CD4-positive, alpha-beta T cell treated with Interleukin-21 for 1 hour (primary cell): ENCODE measurements around the gene MAML2.

Experiments
- DNase-seq: peaks from one replicate; pipeline ENCODE4 v3.0.0-alpha.2; 2020

Gene MAML2

GRCh38 chr11:96054870-96055705, 287.9 kb downstream of the MAML2 start:
- DNase-seq: peak; percentile 53

- DNase-seq: no peak
Measured at GRCh38 chr11:96052921-96053651, 289.9 kb downstream of the MAML2 start.

GRCh38 chr11:96051820-96052219, 291.2 kb downstream of the MAML2 start:
- no peak for DNase-seq

- DNase-seq: no peak
Measured at GRCh38 chr11:96050435-96051182, 292.4 kb downstream of the MAML2 start.

- DNase-seq: no peak
Measured at GRCh38 chr11:96049426-96049825, 293.6 kb downstream of the MAML2 start.

GRCh38 chr11:96045622-96046456, 297.2 kb downstream of the MAML2 start:
- DNase-seq: no peak

GRCh38 chr11:96044747-96045146, 298.2 kb downstream of the MAML2 start:
- no peak for DNase-seq

- DNase-seq: no peak
Measured at GRCh38 chr11:96044311-96044710, 298.7 kb downstream of the MAML2 start.

GRCh38 chr11:96043291-96043690, 299.7 kb downstream of the MAML2 start:
- no peak for DNase-seq

- no peak for DNase-seq
Measured at GRCh38 chr11:96038046-96038445, 304.9 kb downstream of the MAML2 start.

GRCh38 chr11:96037405-96037949, 305.5 kb downstream of the MAML2 start:
- DNase-seq: no peak

- no peak for DNase-seq
Measured at GRCh38 chr11:96036863-96037262, 306.1 kb downstream of the MAML2 start.

GRCh38 chr11:96035740-96036078, 307.3 kb downstream of the MAML2 start:
- no peak for DNase-seq

GRCh38 chr11:96035031-96035739, 307.8 kb downstream of the MAML2 start:
- no peak for DNase-seq

- DNase-seq: no peak
Measured at GRCh38 chr11:96033599-96033998, 309.4 kb downstream of the MAML2 start.

- DNase-seq: no peak
Measured at GRCh38 chr11:96033095-96033494, 309.9 kb downstream of the MAML2 start.

- no peak for DNase-seq
Measured at GRCh38 chr11:96028746-96029145, 314.2 kb downstream of the MAML2 start.

GRCh38 chr11:96027021-96027420, 316.0 kb downstream of the MAML2 start:
- no peak for DNase-seq

GRCh38 chr11:96026310-96026709, 316.7 kb downstream of the MAML2 start:
- DNase-seq: no peak

GRCh38 chr11:96024666-96025065, 318.3 kb downstream of the MAML2 start:
- DNase-seq: no peak

- no peak for DNase-seq
Measured at GRCh38 chr11:96023275-96023674, 319.7 kb downstream of the MAML2 start.
